ENCODE measurements around the gene MYCBPAP. TPM values are rescaled to one million over a fixed set of nuclear protein-coding genes. Genes with fewer than 3 reads are reported as not detected.

The MYCBPAP gene, protein sequence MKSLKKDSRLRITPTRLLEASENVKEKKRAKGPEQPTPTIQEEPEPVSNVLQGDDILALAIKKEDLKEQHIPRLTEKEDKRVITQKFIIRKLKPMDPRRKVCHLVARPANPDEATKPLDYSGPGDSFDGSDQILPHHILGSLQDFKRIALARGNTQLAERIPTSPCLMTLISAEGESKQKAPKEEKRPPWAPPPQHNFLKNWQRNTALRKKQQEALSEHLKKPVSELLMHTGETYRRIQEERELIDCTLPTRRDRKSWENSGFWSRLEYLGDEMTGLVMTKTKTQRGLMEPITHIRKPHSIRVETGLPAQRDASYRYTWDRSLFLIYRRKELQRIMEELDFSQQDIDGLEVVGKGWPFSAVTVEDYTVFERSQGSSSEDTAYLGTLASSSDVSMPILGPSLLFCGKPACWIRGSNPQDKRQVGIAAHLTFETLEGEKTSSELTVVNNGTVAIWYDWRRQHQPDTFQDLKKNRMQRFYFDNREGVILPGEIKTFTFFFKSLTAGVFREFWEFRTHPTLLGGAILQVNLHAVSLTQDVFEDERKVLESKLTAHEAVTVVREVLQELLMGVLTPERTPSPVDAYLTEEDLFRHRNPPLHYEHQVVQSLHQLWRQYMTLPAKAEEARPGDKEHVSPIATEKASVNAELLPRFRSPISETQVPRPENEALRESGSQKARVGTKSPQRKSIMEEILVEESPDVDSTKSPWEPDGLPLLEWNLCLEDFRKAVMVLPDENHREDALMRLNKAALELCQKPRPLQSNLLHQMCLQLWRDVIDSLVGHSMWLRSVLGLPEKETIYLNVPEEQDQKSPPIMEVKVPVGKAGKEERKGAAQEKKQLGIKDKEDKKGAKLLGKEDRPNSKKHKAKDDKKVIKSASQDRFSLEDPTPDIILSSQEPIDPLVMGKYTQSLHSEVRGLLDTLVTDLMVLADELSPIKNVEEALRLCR
- total RNA-seq = 1 to 10 TPM in 2 of 4 donors, under 1 TPM in 1, not detected in 1; 0.64 to 3.7 (median 2.7) TPM

DNA sequence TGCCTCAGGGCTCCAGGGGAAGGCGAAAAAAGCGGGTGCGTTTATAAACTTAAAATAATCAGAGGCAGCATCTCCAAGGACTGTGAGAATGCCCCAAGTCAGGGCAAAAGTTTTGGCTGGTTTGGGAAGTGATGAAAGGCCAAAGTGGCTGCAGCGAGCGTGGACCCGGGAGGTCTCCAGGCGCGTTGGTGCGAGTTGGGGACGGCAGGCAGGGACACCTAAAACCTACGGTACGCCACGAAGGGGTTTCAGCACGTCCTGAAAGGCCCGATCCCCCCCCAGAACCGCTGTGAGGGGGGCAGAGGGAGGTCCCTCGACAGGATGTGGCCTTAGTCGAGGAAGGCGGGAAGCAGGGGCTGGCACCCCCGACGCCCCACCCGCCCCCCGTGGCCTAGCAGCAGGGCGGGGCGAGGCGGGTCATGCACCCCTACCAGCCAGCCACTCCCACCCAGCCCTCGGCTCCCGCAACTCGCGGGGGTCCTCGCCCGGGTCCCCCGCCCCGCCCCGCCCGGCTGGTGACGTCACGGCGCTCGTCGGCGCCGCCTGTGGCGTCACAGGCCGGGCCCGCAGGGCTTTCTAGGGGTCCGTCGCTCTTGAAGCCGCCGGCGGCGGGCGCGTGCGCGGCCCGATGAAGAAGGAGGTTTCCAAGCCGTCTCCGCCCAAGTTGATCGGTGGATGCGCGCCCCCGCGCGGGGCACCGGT, at the start of gene MYCBPAP:
TSS of gene MYCBPAP (plus strand) at position 569 of the 702 bp plus-strand sequence. CDS start 236 bp downstream, outside the sequence.
- no peaks in the 10 kb centered on the region for H3K36me3 ChIP-seq
- H3K4me3 ChIP-seq = peak within 1 kb of the TSS; percentile 45 to 85 (median 56)
- H3K27ac ChIP-seq = peak within 1 kb of the TSS; percentile 65 to 85 (median 78)
- H3K9me3 ChIP-seq = no peaks in the 10 kb centered on the region
- 21 to 80% methylated on average over 2 to 50 of the region's 66 CpGs for WGBS, 2 donors (ENCODE audit: low coverage in 1 of 2)
- DNase-seq = peak; percentile 89
- no peaks in the 10 kb centered on the region for H3K27me3 ChIP-seq
- intact Hi-C loops (cut with DNase I; ENCODE audit: low total_unique reads) = no loop called here
- TF ChIP-seq, protein P1, sequence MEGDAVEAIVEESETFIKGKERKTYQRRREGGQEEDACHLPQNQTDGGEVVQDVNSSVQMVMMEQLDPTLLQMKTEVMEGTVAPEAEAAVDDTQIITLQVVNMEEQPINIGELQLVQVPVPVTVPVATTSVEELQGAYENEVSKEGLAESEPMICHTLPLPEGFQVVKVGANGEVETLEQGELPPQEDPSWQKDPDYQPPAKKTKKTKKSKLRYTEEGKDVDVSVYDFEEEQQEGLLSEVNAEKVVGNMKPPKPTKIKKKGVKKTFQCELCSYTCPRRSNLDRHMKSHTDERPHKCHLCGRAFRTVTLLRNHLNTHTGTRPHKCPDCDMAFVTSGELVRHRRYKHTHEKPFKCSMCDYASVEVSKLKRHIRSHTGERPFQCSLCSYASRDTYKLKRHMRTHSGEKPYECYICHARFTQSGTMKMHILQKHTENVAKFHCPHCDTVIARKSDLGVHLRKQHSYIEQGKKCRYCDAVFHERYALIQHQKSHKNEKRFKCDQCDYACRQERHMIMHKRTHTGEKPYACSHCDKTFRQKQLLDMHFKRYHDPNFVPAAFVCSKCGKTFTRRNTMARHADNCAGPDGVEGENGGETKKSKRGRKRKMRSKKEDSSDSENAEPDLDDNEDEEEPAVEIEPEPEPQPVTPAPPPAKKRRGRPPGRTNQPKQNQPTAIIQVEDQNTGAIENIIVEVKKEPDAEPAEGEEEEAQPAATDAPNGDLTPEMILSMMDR (IDR thresholded peaks at IDR 0.05) = no peak
- TF ChIP-seq POLR2AphosphoS5 (IDR thresholded peaks at IDR 0.05) (peak; percentile 29 to 50 (median 33)), POLR2A (IDR thresholded peaks at IDR 0.05) (no peak)
- H3K4me1 ChIP-seq = peaks cover 0 to 32% (median 15%) of the 10 kb centered on the region in 4 donors
- in situ Hi-C loops (cut with MboI; ENCODE audit: low pct_ligation_motif_present in 1 of 4, low pct_unique_long_range_greater_than_20kb in 1 of 4, low sequenced_read_pairs in 3 of 4) = no loop called here

DNA sequence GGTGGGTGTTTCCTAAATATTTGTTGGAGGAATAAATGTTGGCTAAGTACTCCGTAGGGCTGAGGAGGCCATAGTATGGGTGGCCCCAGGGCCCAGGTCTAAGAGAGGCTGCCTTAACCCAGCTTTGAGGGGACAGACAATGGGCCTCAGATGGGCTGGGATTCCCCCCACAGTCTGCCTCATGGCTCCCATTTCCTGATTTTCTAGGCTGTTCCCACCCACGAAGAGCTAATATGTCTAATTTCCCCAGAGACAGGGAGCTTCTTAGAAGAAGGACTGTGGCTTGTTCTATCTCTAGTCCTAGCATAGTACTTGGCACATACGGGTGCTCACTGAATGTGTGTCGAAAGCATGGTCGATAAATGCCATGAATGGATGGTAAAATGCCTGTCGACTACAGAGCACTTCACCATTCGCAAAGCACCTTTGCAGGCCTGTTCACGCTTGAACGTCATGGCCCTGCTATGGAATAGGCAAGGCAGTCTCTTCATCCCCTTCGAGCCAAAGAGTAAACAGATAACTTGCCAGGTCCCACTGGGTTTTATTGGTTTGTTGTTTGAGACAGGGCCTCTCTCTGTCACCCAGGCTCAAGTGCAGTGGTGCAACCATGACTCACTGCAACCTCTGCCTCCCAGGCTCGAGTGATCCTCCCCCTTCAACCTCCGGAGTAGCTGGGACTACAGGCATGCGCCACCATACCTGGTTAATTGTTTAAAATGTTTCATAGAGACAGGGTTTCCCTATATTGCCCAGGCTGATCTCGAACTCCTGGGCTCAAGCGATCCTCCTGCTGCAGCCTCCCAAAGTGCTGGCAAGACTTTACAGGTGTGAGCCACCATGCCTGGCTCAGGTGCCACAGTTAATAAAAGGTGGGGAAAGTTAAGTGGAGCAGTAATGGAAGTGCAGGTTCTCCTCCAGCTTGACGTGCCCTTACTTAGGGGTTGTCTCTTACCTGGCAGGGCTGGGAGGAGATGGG, 49.2 kb upstream of the MYCBPAP start:
- Histone ChIP-seq H3K4me3 (no peak overlapping the region), H3K4me1 (peaks cover 0 to 51% (median 13%) of the 10 kb centered on the region in 4 donors), H3K9me3 (no peaks in the 10 kb centered on the region), H3K27ac (peak overlapping the region in 2 of 4 donors; percentile 26 to 38), H3K36me3 (no peaks in the 10 kb centered on the region), H3K27me3 (no peaks in the 10 kb centered on the region)
- WGBS, 2 donors (ENCODE audit: low coverage in 1 of 2) = 72 to 100% methylated on average over 2 to 16 of the region's 16 CpGs
- in situ Hi-C loops (cut with MboI; ENCODE audit: low pct_ligation_motif_present in 1 of 4, low pct_unique_long_range_greater_than_20kb in 1 of 4, low sequenced_read_pairs in 3 of 4) (no loop called here), intact Hi-C loops (cut with DNase I; ENCODE audit: low total_unique reads) (no loop called here)
- peak; percentile 53 for DNase-seq
- TF ChIP-seq POLR2A (IDR thresholded peaks at IDR 0.05) = no peak
- TF ChIP-seq EP300 (IDR thresholded peaks at IDR 0.05; ENCODE audit: low read depth) = no peak
- no peak for TF ChIP-seq POLR2AphosphoS5 (IDR thresholded peaks at IDR 0.05)
- TF ChIP-seq, protein P1 (IDR thresholded peaks at IDR 0.05) = no peak

DNA sequence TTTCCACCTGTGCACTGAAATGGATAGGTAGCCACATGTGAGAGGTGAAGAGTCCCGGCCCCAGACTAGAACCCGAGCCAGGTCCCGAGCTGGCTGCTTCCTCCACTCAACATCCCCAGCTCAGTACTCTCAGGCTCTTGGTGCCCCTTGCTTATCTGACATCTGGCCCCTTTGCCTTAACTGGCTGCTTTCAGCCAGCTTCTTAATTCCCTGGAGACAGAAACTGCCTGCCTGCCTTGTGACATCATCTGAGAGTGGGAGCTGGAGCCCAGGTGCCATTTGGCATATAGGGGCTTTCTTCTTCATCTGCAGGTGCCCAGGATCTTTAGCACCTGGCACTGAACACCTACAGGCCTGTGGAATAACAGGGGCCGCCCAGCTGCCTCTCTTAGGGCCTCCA, 48.5 kb upstream of the MYCBPAP start:
- intact Hi-C loops (cut with DNase I; ENCODE audit: low total_unique reads) = no loop called here
- in situ Hi-C loops (cut with MboI; ENCODE audit: low pct_ligation_motif_present in 1 of 4, low pct_unique_long_range_greater_than_20kb in 1 of 4, low sequenced_read_pairs in 3 of 4) = no loop called here
- TF ChIP-seq, protein P1 (IDR thresholded peaks at IDR 0.05) = no peak
- TF ChIP-seq POLR2AphosphoS5 (IDR thresholded peaks at IDR 0.05) = no peak
- no peak for TF ChIP-seq POLR2A (IDR thresholded peaks at IDR 0.05)
- no peak for TF ChIP-seq EP300 (IDR thresholded peaks at IDR 0.05; ENCODE audit: low read depth)
- H3K27me3 ChIP-seq = no peaks in the 10 kb centered on the region
- H3K27ac ChIP-seq = peak overlapping the region in 1 of 4 donors; percentile 10
- WGBS, 2 donors (ENCODE audit: low coverage in 1 of 2) = 90 to 100% methylated on average over 1 to 4 of the region's 4 CpGs
- H3K36me3 ChIP-seq = no peaks in the 10 kb centered on the region
- H3K9me3 ChIP-seq = no peaks in the 10 kb centered on the region
- peaks cover 0 to 44% (median 10%) of the 10 kb centered on the region in 4 donors for H3K4me1 ChIP-seq
- H3K4me3 ChIP-seq = no peak overlapping the region
- DNase-seq = no peak

Data from transverse colon (tissue), 4 donors.